Measurements from ENCODE around the gene PIEZO1. TPM values are rescaled to one million over a fixed set of nuclear protein-coding genes. Genes with fewer than 3 reads are reported as not detected.

The PIEZO1 gene
- total RNA-seq, 1 donor from 2014 or later: 164 TPM

DNA sequence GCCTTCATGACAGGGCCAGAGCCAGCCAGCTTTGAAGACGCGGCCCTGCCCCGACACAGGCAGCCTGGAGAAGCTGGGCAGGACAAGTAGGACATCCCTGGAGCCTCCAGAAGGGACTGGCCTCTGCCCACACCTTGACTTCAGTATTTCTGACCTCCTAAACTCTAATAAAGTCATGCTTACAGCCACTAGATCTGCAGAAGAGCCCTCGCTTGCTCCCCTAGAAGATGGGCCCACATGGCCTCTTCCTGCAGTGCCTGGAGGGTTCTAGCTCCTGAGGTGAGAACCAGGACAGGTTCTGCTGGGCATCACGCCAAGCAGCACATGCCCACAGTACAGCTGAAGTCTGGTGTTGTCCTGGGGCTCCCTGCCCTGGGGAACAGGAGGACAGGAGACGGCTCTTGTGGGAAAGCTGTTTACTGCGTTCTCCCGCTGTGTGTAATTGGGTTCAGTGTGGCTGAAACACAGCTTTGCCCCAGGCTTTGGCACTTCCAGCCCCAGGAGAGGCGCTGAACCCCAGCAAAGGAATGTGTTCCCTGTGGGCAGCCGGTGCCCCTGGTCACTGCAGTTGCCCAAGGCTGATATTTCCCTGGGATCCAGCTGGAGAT is 24.2 kb upstream of the PIEZO1 start:
- H3K36me3 ChIP-seq: peaks cover 14% of the 10 kb centered on the region
- H3K9me3 ChIP-seq: no peaks in the 10 kb centered on the region
- DNase-seq: no peak
- TF ChIP-seq, protein P1, sequence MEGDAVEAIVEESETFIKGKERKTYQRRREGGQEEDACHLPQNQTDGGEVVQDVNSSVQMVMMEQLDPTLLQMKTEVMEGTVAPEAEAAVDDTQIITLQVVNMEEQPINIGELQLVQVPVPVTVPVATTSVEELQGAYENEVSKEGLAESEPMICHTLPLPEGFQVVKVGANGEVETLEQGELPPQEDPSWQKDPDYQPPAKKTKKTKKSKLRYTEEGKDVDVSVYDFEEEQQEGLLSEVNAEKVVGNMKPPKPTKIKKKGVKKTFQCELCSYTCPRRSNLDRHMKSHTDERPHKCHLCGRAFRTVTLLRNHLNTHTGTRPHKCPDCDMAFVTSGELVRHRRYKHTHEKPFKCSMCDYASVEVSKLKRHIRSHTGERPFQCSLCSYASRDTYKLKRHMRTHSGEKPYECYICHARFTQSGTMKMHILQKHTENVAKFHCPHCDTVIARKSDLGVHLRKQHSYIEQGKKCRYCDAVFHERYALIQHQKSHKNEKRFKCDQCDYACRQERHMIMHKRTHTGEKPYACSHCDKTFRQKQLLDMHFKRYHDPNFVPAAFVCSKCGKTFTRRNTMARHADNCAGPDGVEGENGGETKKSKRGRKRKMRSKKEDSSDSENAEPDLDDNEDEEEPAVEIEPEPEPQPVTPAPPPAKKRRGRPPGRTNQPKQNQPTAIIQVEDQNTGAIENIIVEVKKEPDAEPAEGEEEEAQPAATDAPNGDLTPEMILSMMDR (IDR thresholded peaks at IDR 0.05): no peak
- no peaks in the 10 kb centered on the region for H3K27me3 ChIP-seq (ENCODE audit: low read depth)
- no peak overlapping the region for H3K27ac ChIP-seq
- ATAC-seq: no peak
- peaks cover 39% of the 10 kb centered on the region for H3K4me1 ChIP-seq
- intact Hi-C loops (cut with DNase I): no loop called here
- H3K4me3 ChIP-seq: no peak overlapping the region

DNA sequence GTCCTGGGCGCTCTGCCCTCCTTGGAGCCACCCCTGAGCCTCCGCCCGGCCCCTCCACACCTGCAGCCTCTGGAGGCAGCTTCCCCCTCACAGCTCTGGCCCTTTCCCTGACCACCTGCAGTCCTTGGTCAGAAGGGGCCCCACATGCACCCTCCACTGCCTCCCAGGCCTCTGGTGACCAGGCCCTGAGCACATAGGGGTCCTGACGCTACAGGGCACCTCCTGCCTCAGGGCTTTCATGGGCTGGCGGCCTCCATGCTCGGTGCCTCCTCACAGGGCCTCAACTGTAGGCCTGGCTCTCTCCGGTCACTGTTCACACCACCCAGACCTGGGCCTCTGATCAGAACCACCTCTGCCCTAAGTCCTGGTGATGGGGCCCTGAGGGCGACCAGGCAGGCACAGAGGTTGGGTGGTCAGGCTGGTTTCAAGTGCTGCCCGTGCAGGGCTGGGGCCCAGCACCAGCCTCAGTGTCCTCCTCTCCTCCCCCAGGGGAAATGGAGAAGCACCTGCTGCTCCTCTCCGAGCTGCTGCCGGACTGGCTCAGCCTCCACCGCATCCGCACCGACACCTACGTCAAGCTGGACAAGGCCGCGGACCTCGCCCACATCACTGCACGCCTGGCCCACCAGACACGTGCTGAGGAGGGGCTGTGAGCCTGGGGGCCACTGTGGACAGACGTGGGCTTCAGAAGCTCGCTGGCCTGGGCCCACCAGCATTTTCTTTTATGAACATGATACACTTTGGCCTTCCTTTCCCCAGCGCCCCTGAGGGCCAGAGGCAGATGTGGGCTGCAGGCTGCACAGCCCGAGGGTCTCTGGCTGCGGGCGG is 22.8 kb upstream of the PIEZO1 start:
- no peaks in the 10 kb centered on the region for H3K9me3 ChIP-seq
- intact Hi-C loops (cut with DNase I): no loop called here

DNA sequence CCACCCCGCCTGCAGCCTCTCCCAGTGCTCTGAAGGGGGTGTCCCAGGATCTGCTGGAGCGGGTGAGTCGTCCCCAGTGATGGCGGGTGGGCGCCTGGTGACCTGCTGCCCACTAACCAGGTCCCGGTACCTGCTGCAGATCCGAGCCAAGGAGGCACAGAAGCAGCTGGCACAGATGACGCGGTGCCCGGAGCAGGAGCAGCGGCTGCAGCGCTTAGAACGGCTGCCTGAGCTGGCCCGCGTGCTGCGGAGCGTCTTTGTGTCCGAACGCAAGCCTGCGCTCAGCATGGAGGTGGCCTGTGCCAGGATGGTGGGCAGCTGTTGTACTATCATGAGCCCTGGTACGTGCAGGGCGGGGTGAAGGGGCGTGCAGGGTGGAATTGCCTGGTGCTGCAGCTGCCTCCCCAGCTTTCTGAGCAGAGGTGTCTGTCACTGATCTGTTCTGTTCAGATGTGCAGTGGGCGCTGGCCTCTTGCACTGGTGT is 22.2 kb upstream of the PIEZO1 start:
- Histone ChIP-seq H3K36me3 (peaks cover 14% of the 10 kb centered on the region), H3K27me3 (ENCODE audit: low read depth) (no peaks in the 10 kb centered on the region), H3K9me3 (no peaks in the 10 kb centered on the region), H3K4me1 (peaks cover 38% of the 10 kb centered on the region), H3K4me3 (no peak overlapping the region), H3K27ac (no peak overlapping the region)
- intact Hi-C loops (cut with DNase I): no loop called here
- DNase-seq: no peak
- TF ChIP-seq, protein P1 (IDR thresholded peaks at IDR 0.05): no peak
- ATAC-seq: no peak

More for the DNA sequence above, 22.8 kb upstream of the PIEZO1 start:
- no peak overlapping the region for H3K4me3 ChIP-seq
- H3K36me3 ChIP-seq: peaks cover 14% of the 10 kb centered on the region
- H3K27ac ChIP-seq: no peak overlapping the region
- peaks cover 38% of the 10 kb centered on the region for H3K4me1 ChIP-seq
- DNase-seq (no peak), ATAC-seq (no peak)
- no peaks in the 10 kb centered on the region for H3K27me3 ChIP-seq (ENCODE audit: low read depth)
- TF ChIP-seq, protein P1 (IDR thresholded peaks at IDR 0.05): no peak

DNA sequence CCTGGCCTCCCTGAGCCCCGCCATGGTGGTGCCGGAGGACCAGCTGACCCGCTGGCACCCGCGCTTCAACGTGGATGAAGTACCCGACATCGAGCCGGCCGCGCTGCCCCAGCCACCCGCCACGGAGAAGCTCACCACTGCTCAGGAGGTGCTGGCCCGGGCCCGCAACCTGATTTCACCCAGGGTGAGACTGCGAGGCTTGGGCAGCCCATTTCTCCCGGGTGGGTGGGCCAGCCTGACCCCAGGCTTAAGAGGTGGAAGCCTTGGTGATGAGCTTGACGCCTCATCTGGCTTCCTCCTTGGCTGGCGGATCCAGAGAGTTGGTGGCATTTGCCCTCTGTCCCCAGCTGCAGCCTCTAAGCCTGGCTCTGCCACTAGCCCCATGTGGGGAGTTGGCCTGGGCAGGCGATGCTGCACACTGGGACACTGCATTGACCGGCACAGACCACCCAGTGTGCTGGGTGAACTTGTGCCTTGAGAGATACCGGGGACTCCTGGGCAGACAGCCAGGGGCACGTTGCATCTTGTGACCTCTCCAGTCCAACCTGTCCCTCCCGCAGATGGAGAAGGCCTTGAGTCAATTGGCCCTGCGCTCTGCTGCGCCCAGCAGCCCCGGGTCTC is 21.6 kb upstream of the PIEZO1 start:
- no peaks in the 10 kb centered on the region for H3K27me3 ChIP-seq (ENCODE audit: low read depth)
- peaks cover 14% of the 10 kb centered on the region for H3K36me3 ChIP-seq
- TF ChIP-seq, protein P1 (IDR thresholded peaks at IDR 0.05): no peak
- DNase-seq (no peak), ATAC-seq (no peak)
- H3K27ac ChIP-seq: no peak overlapping the region
- no peaks in the 10 kb centered on the region for H3K9me3 ChIP-seq
- H3K4me3 ChIP-seq: no peak overlapping the region
- H3K4me1 ChIP-seq: peaks cover 40% of the 10 kb centered on the region
- intact Hi-C loops (cut with DNase I): no loop called here

DNA sequence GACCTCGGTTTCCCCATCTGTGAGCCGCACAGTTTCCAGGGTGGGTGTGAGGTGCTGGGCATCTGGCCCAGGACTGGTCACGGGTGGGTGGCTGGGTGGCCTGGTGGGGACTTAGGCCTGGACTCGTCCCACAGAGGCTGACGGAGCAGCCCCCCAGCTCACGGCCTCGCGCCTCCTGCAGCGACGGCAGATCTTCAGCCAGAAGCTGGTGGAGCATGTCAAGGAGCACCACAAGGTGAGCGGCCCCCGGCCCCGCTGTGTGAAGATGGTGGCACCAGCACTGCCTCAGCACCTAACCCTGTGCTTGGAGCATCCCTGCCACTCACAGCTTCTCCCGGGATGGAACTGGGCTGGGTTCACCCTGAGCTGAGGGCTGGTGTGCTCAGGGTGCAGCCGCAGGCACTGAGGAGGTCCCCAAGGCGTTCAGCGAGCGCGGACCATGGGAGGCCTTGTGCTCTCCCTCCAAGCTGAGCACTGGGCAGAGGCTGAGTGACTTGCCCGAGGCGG is 20.9 kb upstream of the PIEZO1 start:
- peaks cover 38% of the 10 kb centered on the region for H3K4me1 ChIP-seq
- TF ChIP-seq, protein P1 (IDR thresholded peaks at IDR 0.05): no peak
- H3K27me3 ChIP-seq (ENCODE audit: low read depth): no peaks in the 10 kb centered on the region
- no peak for DNase-seq
- no peaks in the 10 kb centered on the region for H3K9me3 ChIP-seq
- ATAC-seq: no peak
- intact Hi-C loops (cut with DNase I): no loop called here
- H3K4me3 ChIP-seq: no peak overlapping the region
- no peak overlapping the region for H3K27ac ChIP-seq
- peaks cover 14% of the 10 kb centered on the region for H3K36me3 ChIP-seq

Measured in lower lobe of right lung (tissue), 2 donors.